HG02798 (cell line): ENCODE data around the gene MYB.

Experiments used
- ATAC-seq: cut with Tn5 transposase; IDR thresholded peaks from one replicate; pipeline ENCODE4 v1.9.1; 2021; ENCODE audit warnings: mild to moderate bottlenecking; ENCODE audit not compliant: unreplicated experiment, poor library complexity

The MYB gene

GRCh38 chr6:135183532-135184440, 2.7 kb downstream of the MYB start:
- ATAC-seq: peak; percentile 43

GRCh38 chr6:135185483-135185882, 4.4 kb downstream of the MYB start:
- no peak for ATAC-seq

- no peak for ATAC-seq
These were observed 5.1 kb downstream of the MYB start for GRCh38 chr6:135186255-135186654.

- ATAC-seq: no peak
These were observed 6.3 kb downstream of the MYB start for GRCh38 chr6:135187372-135187771.

- no peak for ATAC-seq
These were observed 7.6 kb downstream of the MYB start for GRCh38 chr6:135188718-135189117.

GRCh38 chr6:135189344-135189743, 8.2 kb downstream of the MYB start:
- no peak for ATAC-seq

- no peak for ATAC-seq
These were observed 10.6 kb downstream of the MYB start for GRCh38 chr6:135191508-135192255.

GRCh38 chr6:135192256-135193174, 11.4 kb downstream of the MYB start:
- ATAC-seq: no peak

- ATAC-seq: no peak
These were observed 12.1 kb downstream of the MYB start for GRCh38 chr6:135193221-135193620.

GRCh38 chr6:135195041-135195440, 13.9 kb downstream of the MYB start:
- ATAC-seq: no peak

- no peak for ATAC-seq
These were observed 14.4 kb downstream of the MYB start for GRCh38 chr6:135195522-135195921.

- no peak for ATAC-seq
These were observed 15.8 kb downstream of the MYB start for GRCh38 chr6:135196739-135197510.

- no peak for ATAC-seq
These were observed 21.7 kb downstream of the MYB start for GRCh38 chr6:135202836-135203235.

- ATAC-seq: no peak
These were observed 23.8 kb downstream of the MYB start for GRCh38 chr6:135204951-135205350.

GRCh38 chr6:135209803-135210202, 28.7 kb downstream of the MYB start:
- ATAC-seq: no peak

- ATAC-seq: no peak
These were observed 29.7 kb downstream of the MYB start for GRCh38 chr6:135210632-135211305.

- no peak for ATAC-seq
These were observed 30.2 kb downstream of the MYB start for GRCh38 chr6:135211306-135211702.

GRCh38 chr6:135212020-135212806, 31.1 kb downstream of the MYB start:
- ATAC-seq: no peak
